GM10266 (cell line): ENCODE measurements around the gene PSMC6.
"Not testable (repeated sequence)": the region's sequence is repeated elsewhere in the genome, so short reads cannot be mapped to it uniquely, and the experiment has no call there.

ENCODE experiments used
- DNase-seq: peaks from one replicate; pipeline ENCODE4 v3.0.0; 2012; ENCODE audit errors: extremely low spot score
- CTCF ChIP-seq: IDR thresholded peaks from 2 replicates; pipeline ENCODE4 v1.5.1; 2012; ENCODE audit warnings: mild to moderate bottlenecking, low read depth; ENCODE audit not compliant: control insufficient read depth, insufficient read depth; ENCODE audit errors: missing control alignments

Gene PSMC6

GRCh38 chr14:52759145-52759544 is 52.1 kb downstream of the PSMC6 start:
- no peak for DNase-seq
- TF ChIP-seq CTCF: no peak

- DNase-seq: not testable (repeated sequence)
Observed at GRCh38 chr14:52762923-52763322, 55.9 kb downstream of the PSMC6 start.

- TF ChIP-seq CTCF: no peak
Observed at GRCh38 chr14:52767058-52767833, 60.2 kb downstream of the PSMC6 start.

GRCh38 chr14:52769887-52770286 is 62.9 kb downstream of the PSMC6 start:
- no peak for TF ChIP-seq CTCF
- DNase-seq: no peak

More at GRCh38 chr14:52767058-52767833, 60.2 kb downstream of the PSMC6 start:
- no peak for DNase-seq

GRCh38 chr14:52776816-52777215 is 69.8 kb downstream of the PSMC6 start:
- no peak for DNase-seq
- TF ChIP-seq CTCF: no peak
